CD4-positive, CD25-positive, alpha-beta regulatory T cell (primary cell): ENCODE measurements around the gene MLXIP. TPM values are rescaled to one million over a fixed set of nuclear protein-coding genes. Genes with fewer than 3 reads are reported as not detected.

ENCODE experiments used
- ATAC-seq, 2 donors: fragments of 150-1000 bp; cut with Tn5 transposase; one replicate each; pipeline ENCODE4 v1.10.0; 2021; ENCODE audit warnings: low read depth in 2 of 2, moderate number of reproducible peaks in 2 of 2, moderate library complexity in 1 of 2
- DNase-seq, 3 donors: peaks; one replicate each; pipeline versions ENCODE4 v3.0.0 to v3.0.0-alpha.2; 2012 to 2022; ENCODE audit warnings: mixed read lengths in 1 of 3
- H3K27ac ChIP-seq: one replicate; pipeline ENCODE4 v1.7.0; 2013; ENCODE audit warnings: mild to moderate bottlenecking, low read length; ENCODE audit not compliant: insufficient read depth, poor library complexity, severe bottlenecking
- H3K27me3 ChIP-seq: one replicate; pipeline ENCODE4 v1.7.0; 2013; ENCODE audit warnings: low read length; ENCODE audit not compliant: control insufficient read depth, insufficient read depth
- H3K36me3 ChIP-seq: one replicate; pipeline ENCODE4 v1.7.0; 2013; ENCODE audit warnings: mild to moderate bottlenecking, low read length, moderate library complexity; ENCODE audit not compliant: control insufficient read depth, insufficient read depth
- H3K4me1 ChIP-seq: 2 replicates; pipeline ENCODE4 v1.7.0; 2013; ENCODE audit warnings: mild to moderate bottlenecking, low read length; ENCODE audit not compliant: insufficient read depth, control insufficient read depth, poor library complexity, severe bottlenecking
- H3K4me3 ChIP-seq: one replicate; pipeline ENCODE4 v1.7.0; 2013; ENCODE audit warnings: low read depth, mild to moderate bottlenecking, low read length, moderate library complexity
- H3K9me3 ChIP-seq, 2 experiments: 1 replicate in 1 of 2; 2 replicates in 1 of 2; pipeline ENCODE4 v1.7.0; 2013; ENCODE audit warnings: low read length in 2 of 2, mild to moderate bottlenecking in 1 of 2, moderate library complexity in 1 of 2; ENCODE audit not compliant: control insufficient read depth in 2 of 2
- H3K27ac Mint-ChIP-seq, 3 donors: one replicate each; pipeline ENCODE4 v1.8.0; 2020 to 2022; ENCODE audit warnings: mild to moderate bottlenecking in 3 of 3, mixed read lengths in 3 of 3, moderate library complexity in 2 of 3
- H3K27me3 Mint-ChIP-seq: one replicate; pipeline ENCODE4 v1.8.0; 2022; ENCODE audit warnings: mild to moderate bottlenecking, mixed read lengths
- H3K36me3 Mint-ChIP-seq: one replicate; pipeline ENCODE4 v1.8.0; 2020; ENCODE audit warnings: mixed read lengths
- H3K4me1 Mint-ChIP-seq, 4 donors: one replicate each; pipeline ENCODE4 v1.8.0; 2020 to 2022; ENCODE audit warnings: mixed read lengths in 4 of 4, mild to moderate bottlenecking in 1 of 4
- H3K4me3 Mint-ChIP-seq, 4 donors: one replicate each; pipeline ENCODE4 v1.8.0; 2020 to 2022; ENCODE audit warnings: mild to moderate bottlenecking in 4 of 4, mixed read lengths in 4 of 4, moderate library complexity in 3 of 4
- H3K9me3 Mint-ChIP-seq, 7 donors: one replicate each; pipeline ENCODE4 v1.8.0; 2020 to 2022; ENCODE audit warnings: mixed read lengths in 7 of 7, mild to moderate bottlenecking in 3 of 7, moderate library complexity in 2 of 7
- polyA plus RNA-seq, 4 donors: library from polyadenylated mRNA; unstranded; fragments of 300-500 nt; fragmentation: Illumina TruSeq; gene quantifications; one replicate each; pipeline ENCODE4 v1.2.3, GENCODE V29; 2021
- total RNA-seq: library from RNA; stranded (reverse); gene quantifications from one replicate; pipeline ENCODE4 v1.2.3, GENCODE V29; 2022

MLXIP gene
- total and polyA plus RNA-seq, 5 donors from 2014 or later, result 5.0 to 83.2 (median 7.8) TPM

- Mint-ChIP-seq H3K27me3 (no peaks in the 10 kb centered on the region), H3K9me3 (no peaks in the 10 kb centered on the region), H3K27ac (no peak overlapping the region), H3K36me3 (peaks cover 5% of the 10 kb centered on the region), H3K4me1 (peaks cover 5 to 17% (median 10%) of the 10 kb centered on the region in 4 donors), H3K4me3 (no peak overlapping the region)
- ATAC-seq, result no peak
- peaks cover 6% of the 10 kb centered on the region for H3K4me1 ChIP-seq
- H3K27me3 ChIP-seq, result no peaks in the 10 kb centered on the region
- DNase-seq, result no peak
- H3K27ac ChIP-seq, result no peak overlapping the region
- no peak overlapping the region for H3K4me3 ChIP-seq
- peaks cover 49% of the 10 kb centered on the region for H3K36me3 ChIP-seq
- H3K9me3 ChIP-seq, result no peaks in the 10 kb centered on the region
Measured at GRCh38 chr12:122127839-122128238, 49.3 kb downstream of the MLXIP start.

GRCh38 chr12:122128481-122128880, 49.9 kb downstream of the MLXIP start:
- no peaks in the 10 kb centered on the region for H3K9me3 Mint-ChIP-seq
- Histone ChIP-seq H3K27me3 (no peaks in the 10 kb centered on the region), H3K4me3 (no peak overlapping the region), H3K27ac (no peak overlapping the region), H3K36me3 (peaks cover 55% of the 10 kb centered on the region), H3K9me3 (no peaks in the 10 kb centered on the region), H3K4me1 (no peaks in the 10 kb centered on the region)
- peaks cover 5% of the 10 kb centered on the region for H3K36me3 Mint-ChIP-seq
- H3K27ac Mint-ChIP-seq, result no peak overlapping the region
- DNase-seq, result no peak
- no peak for ATAC-seq
- no peaks in the 10 kb centered on the region for H3K27me3 Mint-ChIP-seq
- no peak overlapping the region for H3K4me3 Mint-ChIP-seq
- peaks cover 0 to 11% (median 5%) of the 10 kb centered on the region in 4 donors for H3K4me1 Mint-ChIP-seq

GRCh38 chr12:122129131-122129530, 50.6 kb downstream of the MLXIP start:
- H3K9me3 ChIP-seq, result no peaks in the 10 kb centered on the region
- H3K36me3 ChIP-seq, result peaks cover 61% of the 10 kb centered on the region
- Mint-ChIP-seq H3K27ac (no peak overlapping the region), H3K4me1 (peaks cover 0 to 6% (median 5%) of the 10 kb centered on the region in 4 donors), H3K27me3 (no peaks in the 10 kb centered on the region), H3K36me3 (peaks cover 10% of the 10 kb centered on the region), H3K4me3 (no peak overlapping the region), H3K9me3 (no peaks in the 10 kb centered on the region)
- no peaks in the 10 kb centered on the region for H3K4me1 ChIP-seq
- H3K27me3 ChIP-seq, result no peaks in the 10 kb centered on the region
- H3K27ac ChIP-seq, result no peak overlapping the region
- no peak for DNase-seq
- no peak overlapping the region for H3K4me3 ChIP-seq
- ATAC-seq, result no peak

- ATAC-seq (no peak), DNase-seq (no peak)
- Histone ChIP-seq H3K4me3 (no peak overlapping the region), H3K36me3 (peaks cover 65% of the 10 kb centered on the region), H3K4me1 (no peaks in the 10 kb centered on the region), H3K27ac (no peak overlapping the region), H3K9me3 (no peaks in the 10 kb centered on the region), H3K27me3 (no peaks in the 10 kb centered on the region)
- peaks cover 10% of the 10 kb centered on the region for H3K36me3 Mint-ChIP-seq
- peaks cover 0 to 9% (median 5%) of the 10 kb centered on the region in 4 donors for H3K4me1 Mint-ChIP-seq
- H3K27ac Mint-ChIP-seq, result no peak overlapping the region
- H3K9me3 Mint-ChIP-seq, result no peaks in the 10 kb centered on the region
- no peaks in the 10 kb centered on the region for H3K27me3 Mint-ChIP-seq
- H3K4me3 Mint-ChIP-seq, result no peak overlapping the region
Measured at GRCh38 chr12:122130150-122130549, 51.6 kb downstream of the MLXIP start.

GRCh38 chr12:122133192-122133950, 54.8 kb downstream of the MLXIP start:
- Histone ChIP-seq H3K9me3 (no peaks in the 10 kb centered on the region), H3K27me3 (no peaks in the 10 kb centered on the region), H3K4me3 (no peak overlapping the region), H3K36me3 (peaks cover 56% of the 10 kb centered on the region), H3K27ac (no peak overlapping the region), H3K4me1 (no peaks in the 10 kb centered on the region)
- H3K4me1 Mint-ChIP-seq, result peaks cover 0 to 3% (median 0%) of the 10 kb centered on the region in 4 donors
- no peak overlapping the region for H3K27ac Mint-ChIP-seq
- peaks cover 6% of the 10 kb centered on the region for H3K36me3 Mint-ChIP-seq
- DNase-seq (no peak), ATAC-seq (no peak)
- no peak overlapping the region for H3K4me3 Mint-ChIP-seq
- H3K9me3 Mint-ChIP-seq, result no peaks in the 10 kb centered on the region
- H3K27me3 Mint-ChIP-seq, result no peaks in the 10 kb centered on the region

- Histone ChIP-seq H3K9me3 (no peaks in the 10 kb centered on the region), H3K36me3 (peaks cover 43% of the 10 kb centered on the region), H3K4me1 (no peaks in the 10 kb centered on the region), H3K4me3 (no peak overlapping the region), H3K27ac (no peak overlapping the region), H3K27me3 (no peaks in the 10 kb centered on the region)
- Mint-ChIP-seq H3K4me1 (peaks cover 0 to 3% (median 0%) of the 10 kb centered on the region in 4 donors), H3K27me3 (no peaks in the 10 kb centered on the region), H3K36me3 (peaks cover 6% of the 10 kb centered on the region), H3K27ac (no peak overlapping the region), H3K4me3 (no peak overlapping the region), H3K9me3 (no peaks in the 10 kb centered on the region)
- DNase-seq, result no peak
- no peak for ATAC-seq
Measured at GRCh38 chr12:122135437-122136031, 57.0 kb downstream of the MLXIP start.

GRCh38 chr12:122137229-122137628, 58.7 kb downstream of the MLXIP start:
- ATAC-seq, result no peak
- H3K4me1 ChIP-seq, result no peaks in the 10 kb centered on the region
- Mint-ChIP-seq H3K27ac (no peak overlapping the region), H3K36me3 (peaks cover 10% of the 10 kb centered on the region), H3K27me3 (no peaks in the 10 kb centered on the region), H3K9me3 (no peaks in the 10 kb centered on the region), H3K4me3 (no peak overlapping the region), H3K4me1 (peaks cover 0 to 3% (median 0%) of the 10 kb centered on the region in 4 donors)
- H3K27ac ChIP-seq, result no peak overlapping the region
- H3K36me3 ChIP-seq, result peaks cover 47% of the 10 kb centered on the region
- no peaks in the 10 kb centered on the region for H3K9me3 ChIP-seq
- H3K27me3 ChIP-seq, result no peaks in the 10 kb centered on the region
- no peak for DNase-seq
- no peak overlapping the region for H3K4me3 ChIP-seq

GRCh38 chr12:122137681-122138080, 59.1 kb downstream of the MLXIP start:
- H3K36me3 Mint-ChIP-seq, result peaks cover 10% of the 10 kb centered on the region
- H3K27ac Mint-ChIP-seq, result no peak overlapping the region
- peaks cover 46% of the 10 kb centered on the region for H3K36me3 ChIP-seq
- H3K4me3 ChIP-seq, result no peak overlapping the region
- H3K27me3 Mint-ChIP-seq, result no peaks in the 10 kb centered on the region
- H3K9me3 Mint-ChIP-seq, result no peaks in the 10 kb centered on the region
- no peak for ATAC-seq
- H3K27ac ChIP-seq, result no peak overlapping the region
- no peaks in the 10 kb centered on the region for H3K27me3 ChIP-seq
- no peaks in the 10 kb centered on the region for H3K4me1 ChIP-seq
- H3K4me3 Mint-ChIP-seq, result no peak overlapping the region
- peaks cover 0 to 3% (median 0%) of the 10 kb centered on the region in 4 donors for H3K4me1 Mint-ChIP-seq
- no peak for DNase-seq
- H3K9me3 ChIP-seq, result no peaks in the 10 kb centered on the region
